ENCODE data around the gene ZNF689. TPM values are rescaled to one million over a fixed set of nuclear protein-coding genes. Genes with fewer than 3 reads are reported as not detected.

Gene ZNF689
- total RNA-seq, 4 donors from 2014 or later = 7.8 to 11.7 (median 10.0) TPM

- Histone ChIP-seq H3K4me3 (peak within 1 kb of the TSS; percentile 70 to 90 (median 82)), H3K27me3 (no peaks in the 10 kb centered on the region), H3K4me1 (peaks cover 0 to 34% (median 9%) of the 10 kb centered on the region in 4 donors), H3K27ac (peak within 1 kb of the TSS; percentile 75 to 98 (median 95)), H3K36me3 (peaks cover 0 to 30% (median 6%) of the 10 kb centered on the region in 3 donors), H3K9me3 (no peaks in the 10 kb centered on the region)
- peak; percentile 97 to 98 for DNase-seq (ENCODE audit: low spot score in 2 of 2)
- 0 to 2% methylated on average over 33 to 47 of the region's 74 CpGs for WGBS, 2 donors
- TF ChIP-seq CTCF (IDR thresholded peaks at IDR 0.05) (peak in 4 of 5 experiments; percentile 2 to 36 (median 6)), POLR2A (IDR thresholded peaks at IDR 0.05) (peak; percentile 19 to 44), EP300 (IDR thresholded peaks at IDR 0.05) (peak; percentile 83 to 86)
These were observed 52.0 kb downstream of the ZNF689 start, which contains the start of gene ZNF764 for GRCh38 chr16:30557957-30558788. Gene ZNF764, minus strand, starts transcription at chr16:30558374. Its CDS starts 192 bp downstream, at chr16:30558182.

DNA sequence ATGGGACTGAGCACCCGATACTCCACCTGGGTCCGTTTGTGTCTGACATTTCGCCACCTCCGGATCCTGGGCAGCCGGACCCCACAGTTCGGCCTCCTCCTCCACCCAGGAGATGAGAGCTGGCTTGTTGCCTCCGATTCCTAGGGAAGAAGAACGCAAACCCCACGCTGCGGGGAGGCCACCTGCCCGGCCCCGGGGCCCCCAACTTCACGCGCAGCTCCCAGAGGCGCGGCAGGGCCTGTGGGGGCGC is 52.6 kb downstream of the ZNF689 start:
- H3K4me1 ChIP-seq = peaks cover 0 to 40% (median 9%) of the 10 kb centered on the region in 4 donors

GRCh38 chr16:30556125-30556473 is 54.1 kb downstream of the ZNF689 start:
- DNase-seq (ENCODE audit: low spot score in 2 of 2) = no peak
- Histone ChIP-seq H3K36me3 (peaks cover 0 to 37% (median 6%) of the 10 kb centered on the region in 3 donors), H3K27ac (no peak overlapping the region)

More for the DNA sequence above, 52.6 kb downstream of the ZNF689 start:
- no peak for DNase-seq (ENCODE audit: low spot score in 2 of 2)
- Histone ChIP-seq H3K27ac (peak overlapping the region; percentile 75 to 98 (median 95)), H3K4me3 (peak overlapping the region; percentile 70 to 90 (median 82)), H3K36me3 (peaks cover 0 to 34% (median 6%) of the 10 kb centered on the region in 3 donors), H3K9me3 (no peaks in the 10 kb centered on the region), H3K27me3 (no peaks in the 10 kb centered on the region)
- WGBS, 2 donors = 0% methylated on average over 4 to 9 of the region's 17 CpGs
- TF ChIP-seq CTCF (IDR thresholded peaks at IDR 0.05) = peak in 2 of 5 experiments; percentile 2 to 6
- no peak for TF ChIP-seq POLR2A (IDR thresholded peaks at IDR 0.05)

GRCh38 chr16:30555315-30556124 is 54.7 kb downstream of the ZNF689 start:
- no peaks in the 10 kb centered on the region for H3K27me3 ChIP-seq
- TF ChIP-seq EP300 (IDR thresholded peaks at IDR 0.05) (no peak), POLR2A (IDR thresholded peaks at IDR 0.05) (no peak), CTCF (IDR thresholded peaks at IDR 0.05) (no peak)

More at GRCh38 chr16:30556125-30556473, 54.1 kb downstream of the ZNF689 start:
- Histone ChIP-seq H3K27me3 (no peaks in the 10 kb centered on the region), H3K9me3 (no peaks in the 10 kb centered on the region), H3K4me3 (no peak overlapping the region), H3K4me1 (peaks cover 0 to 47% (median 9%) of the 10 kb centered on the region in 4 donors)
- TF ChIP-seq EP300 (IDR thresholded peaks at IDR 0.05) (no peak), CTCF (IDR thresholded peaks at IDR 0.05) (no peak), POLR2A (IDR thresholded peaks at IDR 0.05) (no peak)
- 75% methylated on average over 10 of the region's 10 CpGs for WGBS, 2 donors

More at GRCh38 chr16:30555315-30556124, 54.7 kb downstream of the ZNF689 start:
- Histone ChIP-seq H3K9me3 (no peaks in the 10 kb centered on the region), H3K4me3 (no peak overlapping the region), H3K36me3 (peaks cover 0 to 37% (median 6%) of the 10 kb centered on the region in 3 donors), H3K27ac (no peak overlapping the region), H3K4me1 (peaks cover 0 to 46% (median 9%) of the 10 kb centered on the region in 4 donors)
- no peak for DNase-seq (ENCODE audit: low spot score in 2 of 2)
- WGBS, 2 donors = 91 to 92% methylated on average over 28 to 61 of the region's 69 CpGs

All from tibial nerve (tissue), 4 donors.